Thyroid gland (tissue), 4 donors: Measurements from ENCODE around the gene GAS1.

Experiments used
- POLR2A ChIP-seq, 2 donors: fragments of 450-650 bp; IDR thresholded peaks; one replicate each; pipeline ENCODE4 v1.6.1; 2017; ENCODE audit warnings: antibody characterized with exemption in 2 of 2, mild to moderate bottlenecking in 2 of 2, moderate library complexity in 1 of 2
- TF ChIP-seq, protein P1 (sequence below), 6 experiments: fragments of 200-600 bp in 3 of 6; fragments of 450-650 bp in 3 of 6; sonication (generic) in 3 of 6; IDR thresholded peaks; one replicate each; pipeline ENCODE4 v1.5.1; 2016 to 2019; ENCODE audit warnings: antibody characterized with exemption in 6 of 6, mild to moderate bottlenecking in 2 of 6, inconsistent platforms in 1 of 6, moderate library complexity in 1 of 6

DNA sequence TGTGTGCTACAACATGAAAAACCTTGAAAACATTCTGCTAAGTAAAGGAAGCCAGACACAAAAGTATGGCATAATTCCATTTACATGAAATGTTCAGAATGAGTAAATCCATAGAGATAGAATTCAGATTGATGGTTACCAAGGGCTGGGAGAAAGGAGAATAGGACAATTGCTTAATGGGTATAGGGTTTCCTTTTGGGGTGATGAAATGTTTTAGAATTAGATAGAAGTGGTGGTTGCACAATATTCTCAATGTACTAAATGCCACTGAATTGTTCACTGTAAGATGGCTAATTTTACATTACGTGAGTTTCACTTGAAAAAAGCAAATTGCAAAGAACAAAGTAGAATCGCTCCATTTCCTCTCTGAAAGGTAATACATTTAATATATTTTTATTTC is 43.0 kb upstream of the GAS1 start:
- TF ChIP-seq, protein P1, sequence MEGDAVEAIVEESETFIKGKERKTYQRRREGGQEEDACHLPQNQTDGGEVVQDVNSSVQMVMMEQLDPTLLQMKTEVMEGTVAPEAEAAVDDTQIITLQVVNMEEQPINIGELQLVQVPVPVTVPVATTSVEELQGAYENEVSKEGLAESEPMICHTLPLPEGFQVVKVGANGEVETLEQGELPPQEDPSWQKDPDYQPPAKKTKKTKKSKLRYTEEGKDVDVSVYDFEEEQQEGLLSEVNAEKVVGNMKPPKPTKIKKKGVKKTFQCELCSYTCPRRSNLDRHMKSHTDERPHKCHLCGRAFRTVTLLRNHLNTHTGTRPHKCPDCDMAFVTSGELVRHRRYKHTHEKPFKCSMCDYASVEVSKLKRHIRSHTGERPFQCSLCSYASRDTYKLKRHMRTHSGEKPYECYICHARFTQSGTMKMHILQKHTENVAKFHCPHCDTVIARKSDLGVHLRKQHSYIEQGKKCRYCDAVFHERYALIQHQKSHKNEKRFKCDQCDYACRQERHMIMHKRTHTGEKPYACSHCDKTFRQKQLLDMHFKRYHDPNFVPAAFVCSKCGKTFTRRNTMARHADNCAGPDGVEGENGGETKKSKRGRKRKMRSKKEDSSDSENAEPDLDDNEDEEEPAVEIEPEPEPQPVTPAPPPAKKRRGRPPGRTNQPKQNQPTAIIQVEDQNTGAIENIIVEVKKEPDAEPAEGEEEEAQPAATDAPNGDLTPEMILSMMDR (IDR thresholded peaks at IDR 0.05): no peak
- TF ChIP-seq POLR2A (IDR thresholded peaks at IDR 0.05): no peak
